Right lobe of liver (tissue), 4 donors: ENCODE data around the gene ZBTB42.

ENCODE experiments used
- POLR2A ChIP-seq: fragments of 450-650 bp; IDR thresholded peaks from one replicate; pipeline ENCODE4 v1.6.1; 2017; ENCODE audit warnings: antibody characterized with exemption, mild to moderate bottlenecking
- TF ChIP-seq, protein P1 (sequence below), 4 donors: fragments of 200-600 bp in 3 of 4; fragments of 450-650 bp in 1 of 4; IDR thresholded peaks; one replicate each; pipeline versions ENCODE4 v1.5.1 to v1.8.0; 2016 to 2022; ENCODE audit warnings: antibody characterized with exemption in 4 of 4, mild to moderate bottlenecking in 2 of 4
- donor health status: DM: no; HTN: no; CAD: no.
- donor health status: DM: no; HTN: no; CAD: no.
- donor health status: DM: no; HTN: yes; CAD: no.

- TF ChIP-seq POLR2A: no peak
- TF ChIP-seq, protein P1, sequence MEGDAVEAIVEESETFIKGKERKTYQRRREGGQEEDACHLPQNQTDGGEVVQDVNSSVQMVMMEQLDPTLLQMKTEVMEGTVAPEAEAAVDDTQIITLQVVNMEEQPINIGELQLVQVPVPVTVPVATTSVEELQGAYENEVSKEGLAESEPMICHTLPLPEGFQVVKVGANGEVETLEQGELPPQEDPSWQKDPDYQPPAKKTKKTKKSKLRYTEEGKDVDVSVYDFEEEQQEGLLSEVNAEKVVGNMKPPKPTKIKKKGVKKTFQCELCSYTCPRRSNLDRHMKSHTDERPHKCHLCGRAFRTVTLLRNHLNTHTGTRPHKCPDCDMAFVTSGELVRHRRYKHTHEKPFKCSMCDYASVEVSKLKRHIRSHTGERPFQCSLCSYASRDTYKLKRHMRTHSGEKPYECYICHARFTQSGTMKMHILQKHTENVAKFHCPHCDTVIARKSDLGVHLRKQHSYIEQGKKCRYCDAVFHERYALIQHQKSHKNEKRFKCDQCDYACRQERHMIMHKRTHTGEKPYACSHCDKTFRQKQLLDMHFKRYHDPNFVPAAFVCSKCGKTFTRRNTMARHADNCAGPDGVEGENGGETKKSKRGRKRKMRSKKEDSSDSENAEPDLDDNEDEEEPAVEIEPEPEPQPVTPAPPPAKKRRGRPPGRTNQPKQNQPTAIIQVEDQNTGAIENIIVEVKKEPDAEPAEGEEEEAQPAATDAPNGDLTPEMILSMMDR (IDR thresholded peaks at IDR 0.05): no peak
Observed at GRCh38 chr14:104808456-104808855, 7.6 kb downstream of the ZBTB42 start.
